Measurements from ENCODE around the gene TTC7B.

TTC7B gene

GRCh38 chr14:90642244-90642717, 173.9 kb downstream of the TTC7B start:
- no peak for DNase-seq

GRCh38 chr14:90641615-90642243, 174.5 kb downstream of the TTC7B start:
- no peak for DNase-seq

GRCh38 chr14:90641168-90641567, 175.1 kb downstream of the TTC7B start:
- no peak for DNase-seq

GRCh38 chr14:90639641-90640040, 176.6 kb downstream of the TTC7B start:
- DNase-seq = no peak

GRCh38 chr14:90632871-90633270, 183.4 kb downstream of the TTC7B start:
- DNase-seq = no peak

GRCh38 chr14:90632451-90632850, 183.8 kb downstream of the TTC7B start:
- DNase-seq = peak; percentile 15

GRCh38 chr14:90630171-90630806, 185.9 kb downstream of the TTC7B start:
- peak; percentile 24 for DNase-seq

GRCh38 chr14:90629471-90629870, 186.8 kb downstream of the TTC7B start:
- no peak for DNase-seq

- DNase-seq = no peak
Measured at GRCh38 chr14:90628825-90629224, 187.4 kb downstream of the TTC7B start.

- no peak for DNase-seq
Measured at GRCh38 chr14:90627478-90627877, 188.8 kb downstream of the TTC7B start.

- no peak for DNase-seq
Measured at GRCh38 chr14:90626550-90626949, 189.7 kb downstream of the TTC7B start.

- no peak for DNase-seq
Measured at GRCh38 chr14:90625445-90625844, 190.8 kb downstream of the TTC7B start.

GRCh38 chr14:90624732-90625400, 191.4 kb downstream of the TTC7B start:
- DNase-seq = no peak

GRCh38 chr14:90624227-90624626, 192.0 kb downstream of the TTC7B start:
- no peak for DNase-seq

GRCh38 chr14:90621201-90621600, 195.0 kb downstream of the TTC7B start:
- no peak for DNase-seq

GRCh38 chr14:90620568-90621077, 195.6 kb downstream of the TTC7B start:
- DNase-seq = no peak

- DNase-seq = no peak
Measured at GRCh38 chr14:90619911-90620310, 196.3 kb downstream of the TTC7B start.

GRCh38 chr14:90617961-90618360, 198.3 kb downstream of the TTC7B start:
- no peak for DNase-seq

GRCh38 chr14:90616881-90617280, 199.3 kb downstream of the TTC7B start:
- DNase-seq = no peak

GRCh38 chr14:90616313-90616712, 199.9 kb downstream of the TTC7B start:
- no peak for DNase-seq

- DNase-seq = no peak
Measured at GRCh38 chr14:90615517-90616060, 200.6 kb downstream of the TTC7B start.

- DNase-seq = no peak
Measured at GRCh38 chr14:90614696-90615516, 201.3 kb downstream of the TTC7B start.

- DNase-seq = no peak
Measured at GRCh38 chr14:90613997-90614396, 202.2 kb downstream of the TTC7B start.
